Measurements from ENCODE around the gene TMEM81. TPM values are rescaled to one million over a fixed set of nuclear protein-coding genes. Genes with fewer than 3 reads are reported as not detected.

TMEM81 gene
- 2.5 to 3.8 TPM (median 3.7 TPM) in 3 replicates for total RNA-seq
- long read RNA-seq = 0 reads

GRCh38 chr1:205084360-205084759 is at the start of gene TMEM81:
TMEM81 (minus strand) TSS chr1:205084460; CDS start chr1:205084320, 140 bp downstream.
- H3K9me3 Mint-ChIP-seq (ENCODE audit: low read depth) = no peaks in the 10 kb centered on the region
- no peaks in the 10 kb centered on the region for H3K27me3 Mint-ChIP-seq (ENCODE audit: low read depth)
- H3K4me1 Mint-ChIP-seq (ENCODE audit: low read depth) = no peaks in the 10 kb centered on the region
- no peak for DNase-seq (ENCODE audit: low spot score)
- H3K27ac Mint-ChIP-seq (ENCODE audit: unreplicated experiment) = no peak within 1 kb of the TSS
- H3K36me3 Mint-ChIP-seq (ENCODE audit: low read depth) = peaks cover 32% of the 10 kb centered on the region
- TF ChIP-seq CTCF (IDR thresholded peaks at IDR 0.05) = no peak
- no peak within 1 kb of the TSS for H3K4me3 Mint-ChIP-seq (ENCODE audit: unreplicated experiment)

- Mint-ChIP-seq H3K4me1 (ENCODE audit: low read depth) (no peaks in the 10 kb centered on the region), H3K4me3 (ENCODE audit: unreplicated experiment) (no peak overlapping the region), H3K9me3 (ENCODE audit: low read depth) (no peaks in the 10 kb centered on the region), H3K36me3 (ENCODE audit: low read depth) (no peaks in the 10 kb centered on the region), H3K27ac (ENCODE audit: unreplicated experiment) (no peak overlapping the region), H3K27me3 (ENCODE audit: low read depth) (no peaks in the 10 kb centered on the region)
- TF ChIP-seq CTCF (IDR thresholded peaks at IDR 0.05) = no peak
- no peak for DNase-seq (ENCODE audit: low spot score)
Observed at GRCh38 chr1:205133287-205133686, 49.0 kb upstream of the TMEM81 start.

- no peak for DNase-seq (ENCODE audit: low spot score)
- H3K27me3 Mint-ChIP-seq (ENCODE audit: low read depth) = no peaks in the 10 kb centered on the region
- H3K4me3 Mint-ChIP-seq (ENCODE audit: unreplicated experiment) = no peak overlapping the region
- H3K9me3 Mint-ChIP-seq (ENCODE audit: low read depth) = no peaks in the 10 kb centered on the region
- TF ChIP-seq CTCF (IDR thresholded peaks at IDR 0.05) = no peak
- no peak overlapping the region for H3K27ac Mint-ChIP-seq (ENCODE audit: unreplicated experiment)
- no peaks in the 10 kb centered on the region for H3K4me1 Mint-ChIP-seq (ENCODE audit: low read depth)
- H3K36me3 Mint-ChIP-seq (ENCODE audit: low read depth) = no peaks in the 10 kb centered on the region
Observed at GRCh38 chr1:205129447-205130029, 45.3 kb upstream of the TMEM81 start.

GRCh38 chr1:205128050-205128449 is 43.8 kb upstream of the TMEM81 start:
- no peak for DNase-seq (ENCODE audit: low spot score)
- no peaks in the 10 kb centered on the region for H3K9me3 Mint-ChIP-seq (ENCODE audit: low read depth)
- H3K27me3 Mint-ChIP-seq (ENCODE audit: low read depth) = no peaks in the 10 kb centered on the region
- H3K36me3 Mint-ChIP-seq (ENCODE audit: low read depth) = no peaks in the 10 kb centered on the region
- H3K4me1 Mint-ChIP-seq (ENCODE audit: low read depth) = no peaks in the 10 kb centered on the region
- no peak overlapping the region for H3K4me3 Mint-ChIP-seq (ENCODE audit: unreplicated experiment)
- no peak for TF ChIP-seq CTCF (IDR thresholded peaks at IDR 0.05)
- H3K27ac Mint-ChIP-seq (ENCODE audit: unreplicated experiment) = no peak overlapping the region

GRCh38 chr1:205127646-205128045 is 43.4 kb upstream of the TMEM81 start:
- Mint-ChIP-seq H3K4me3 (ENCODE audit: unreplicated experiment) (no peak overlapping the region), H3K27ac (ENCODE audit: unreplicated experiment) (no peak overlapping the region), H3K27me3 (ENCODE audit: low read depth) (no peaks in the 10 kb centered on the region), H3K36me3 (ENCODE audit: low read depth) (no peaks in the 10 kb centered on the region), H3K9me3 (ENCODE audit: low read depth) (no peaks in the 10 kb centered on the region), H3K4me1 (ENCODE audit: low read depth) (peaks cover 3% of the 10 kb centered on the region)
- no peak for TF ChIP-seq CTCF (IDR thresholded peaks at IDR 0.05)
- no peak for DNase-seq (ENCODE audit: low spot score)

All from chondrocyte (in vitro differentiated cells).